ENCODE data around the gene IQUB.
"Not testable (repeated sequence)": the region's sequence is repeated elsewhere in the genome, so short reads cannot be mapped to it uniquely, and the experiment has no call there.

IQUB gene

GRCh38 chr7:123534383-123535260 lies at the start of gene IQUB:
IQUB (minus strand) TSS chr7:123534595; CDS start chr7:123512340, 22,255 bp downstream.
- peak; percentile 90 for DNase-seq

- no peak for DNase-seq
These were observed 49.4 kb upstream of the IQUB start for GRCh38 chr7:123583821-123584220.

GRCh38 chr7:123581162-123581459 lies 46.7 kb upstream of the IQUB start:
- DNase-seq, result no peak

GRCh38 chr7:123580406-123581161 lies 46.2 kb upstream of the IQUB start:
- no peak for DNase-seq

GRCh38 chr7:123579416-123579815 lies 45.0 kb upstream of the IQUB start:
- no peak for DNase-seq

GRCh38 chr7:123573896-123574467 lies 39.6 kb upstream of the IQUB start:
- DNase-seq, result no peak

GRCh38 chr7:123573341-123573740 lies 38.9 kb upstream of the IQUB start:
- DNase-seq, result no peak

GRCh38 chr7:123571684-123572083 lies 37.3 kb upstream of the IQUB start:
- DNase-seq, result no peak

GRCh38 chr7:123571187-123571586 lies 36.8 kb upstream of the IQUB start:
- DNase-seq, result no peak

- no peak for DNase-seq
These were observed 36.2 kb upstream of the IQUB start for GRCh38 chr7:123570390-123571182.

GRCh38 chr7:123569352-123570010 lies 35.1 kb upstream of the IQUB start:
- DNase-seq, result no peak

- DNase-seq, result no peak
These were observed 27.7 kb upstream of the IQUB start for GRCh38 chr7:123562121-123562520.

GRCh38 chr7:123558289-123558874 lies 24.0 kb upstream of the IQUB start:
- no peak for DNase-seq

- DNase-seq, result peak; percentile 93
These were observed 23.2 kb upstream of the IQUB start, which contains the start of gene NDUFA5 for GRCh38 chr7:123557398-123558288. NDUFA5 (minus strand) TSS chr7:123557818; CDS start chr7:123557795, 23 bp downstream.

- DNase-seq, result no peak
These were observed 22.6 kb upstream of the IQUB start for GRCh38 chr7:123557016-123557397.

- DNase-seq, result no peak
These were observed 21.1 kb upstream of the IQUB start for GRCh38 chr7:123555484-123555883.

GRCh38 chr7:123553159-123553558 lies 18.8 kb upstream of the IQUB start:
- no peak for DNase-seq

- DNase-seq, result no peak
These were observed 18.2 kb upstream of the IQUB start for GRCh38 chr7:123552641-123553040.

GRCh38 chr7:123552134-123552533 lies 17.7 kb upstream of the IQUB start:
- DNase-seq, result not testable (repeated sequence)

GRCh38 chr7:123548406-123548805 lies 14.0 kb upstream of the IQUB start:
- DNase-seq, result no peak

GRCh38 chr7:123539871-123540270 lies 5.5 kb upstream of the IQUB start:
- no peak for DNase-seq
